HFFc6 (cell line): Measurements from ENCODE around the gene NUTM2F. TPM values are rescaled to one million over a fixed set of nuclear protein-coding genes. Genes with fewer than 3 reads are reported as not detected.

Experiments
- DNase-seq: peaks from one replicate; pipeline ENCODE4 v3.0.0-alpha.2; 2018
- H3K27ac Mint-ChIP-seq: 2 replicates; pipeline ENCODE4 v1.8.0; 2020; ENCODE audit warnings: mild to moderate bottlenecking, mixed read lengths
- H3K27me3 Mint-ChIP-seq: 2 replicates; pipeline ENCODE4 v1.8.0; 2021; ENCODE audit warnings: mild to moderate bottlenecking, moderate library complexity, mixed read lengths; ENCODE audit not compliant: insufficient read depth
- H3K36me3 Mint-ChIP-seq: 2 replicates; pipeline ENCODE4 v1.8.0; 2021; ENCODE audit warnings: low read depth, mixed read lengths
- H3K4me1 Mint-ChIP-seq: 2 replicates; pipeline ENCODE4 v1.8.0; 2020; ENCODE audit warnings: low read depth, mixed read lengths
- H3K4me3 Mint-ChIP-seq: 2 replicates; pipeline ENCODE4 v1.8.0; 2020; ENCODE audit warnings: mild to moderate bottlenecking, moderate library complexity, mixed read lengths
- H3K9me3 Mint-ChIP-seq: 2 replicates; pipeline ENCODE4 v1.8.0; 2020; ENCODE audit warnings: mild to moderate bottlenecking, mixed read lengths
- CTCF ChIP-seq: fragments of 200-600 bp; sonication (generic); IDR thresholded peaks from 2 replicates; pipeline ENCODE4 v1.5.0; 2021; ENCODE audit warnings: antibody characterized with exemption, mild to moderate bottlenecking
- total RNA-seq, 6 experiments: library from RNA; stranded (reverse); fragmentation: NEBNext Ultra II Directional; extraction: Animal tissue kit (Norgen Biotek cat#: 25700); gene quantifications; 2 replicates in 1 of 6; 3 replicates in 5 of 6; pipeline ENCODE4 v1.2.3, GENCODE V29; 2021

The NUTM2F gene
- total RNA-seq, 6 experiments from 2014 or later: not detected

- H3K9me3 Mint-ChIP-seq: no peaks in the 10 kb centered on the region; the same call in 1 of the 2 replicates
- TF ChIP-seq CTCF: no peak
- no peaks in the 10 kb centered on the region for H3K4me1 Mint-ChIP-seq
- H3K4me3 Mint-ChIP-seq: no peak overlapping the region
- DNase-seq: no peak
- H3K27ac Mint-ChIP-seq: no peak overlapping the region
- H3K36me3 Mint-ChIP-seq: peaks cover 11% of the 10 kb centered on the region; the same call in 1 of the 2 replicates
- H3K27me3 Mint-ChIP-seq: no peaks in the 10 kb centered on the region; the same call in 1 of the 2 replicates
Measured at GRCh38 chr9:94270009-94270408, 58.4 kb downstream of the NUTM2F start.

- H3K27ac Mint-ChIP-seq: no peak overlapping the region
- H3K4me1 Mint-ChIP-seq: no peaks in the 10 kb centered on the region
- H3K9me3 Mint-ChIP-seq: no peaks in the 10 kb centered on the region; the same call in 1 of the 2 replicates
- H3K27me3 Mint-ChIP-seq: no peaks in the 10 kb centered on the region; the same call in 1 of the 2 replicates
- peaks cover 16% of the 10 kb centered on the region; the same call in 1 of the 2 replicates for H3K36me3 Mint-ChIP-seq
- no peak overlapping the region for H3K4me3 Mint-ChIP-seq
- no peak for DNase-seq
- TF ChIP-seq CTCF: no peak
Measured at GRCh38 chr9:94269264-94269663, 59.2 kb downstream of the NUTM2F start.

Other genes starting within 250 kb of the NUTM2F start
- 1 to 10 TPM; 2.3 to 3.1 (median 2.9) TPM for gene PTPDC1, start 244.2 kb downstream of the NUTM2F start, total RNA-seq
- gene ZNF169, start 69.3 kb downstream of the NUTM2F start, total RNA-seq: 1 to 10 TPM; 1.1 to 2.0 (median 1.8) TPM
- not detected for gene PCAT7, start 226.4 kb upstream of the NUTM2F start, total RNA-seq